Lung (tissue), 12 donors: ENCODE measurements around the gene LCMT2. TPM values are rescaled to one million over a fixed set of nuclear protein-coding genes. Genes with fewer than 3 reads are reported as not detected.

Experiments used
- ATAC-seq: fragments of 200-7000 bp; cut with Tn5 transposase; one replicate; pipeline ENCODE4 v1.9.1; 2020; ENCODE audit warnings: moderate number of reproducible peaks; ENCODE audit not compliant: insufficient read depth, low FRiP score
- DNase-seq, 3 donors: peaks; one replicate each; pipeline ENCODE4 v3.0.0-alpha.2; 2013 to 2017
- H3K27ac ChIP-seq, 2 donors: one replicate each; pipeline ENCODE4 v1.5.1; 2013; ENCODE audit warnings: mild to moderate bottlenecking in 2 of 2, moderate library complexity in 2 of 2, control low read depth in 1 of 2, inconsistent platforms in 1 of 2, low read depth in 1 of 2, low read length in 1 of 2
- H3K27me3 ChIP-seq, 3 donors: one replicate each; pipeline ENCODE4 v1.5.1; 2013; ENCODE audit warnings: low read length in 2 of 3; ENCODE audit not compliant: control insufficient read depth in 3 of 3, insufficient read depth in 3 of 3
- H3K36me3 ChIP-seq, 4 donors: one replicate each; pipeline ENCODE4 v1.5.1; 2013; ENCODE audit warnings: low read length in 4 of 4, mild to moderate bottlenecking in 1 of 4, moderate library complexity in 1 of 4; ENCODE audit not compliant: control insufficient read depth in 4 of 4, insufficient read depth in 4 of 4
- H3K4me1 ChIP-seq, 5 donors: one replicate each; pipeline ENCODE4 v1.5.1; 2013; ENCODE audit warnings: low read length in 5 of 5, mild to moderate bottlenecking in 2 of 5, moderate library complexity in 1 of 5; ENCODE audit not compliant: control insufficient read depth in 5 of 5, insufficient read depth in 5 of 5
- H3K4me3 ChIP-seq: one replicate; pipeline ENCODE4 v1.5.1; 2013; ENCODE audit warnings: mild to moderate bottlenecking, control low read depth, moderate library complexity
- H3K9ac ChIP-seq, 2 donors: one replicate each; pipeline ENCODE4 v1.5.1; 2013; ENCODE audit warnings: low read length in 2 of 2, control low read depth in 1 of 2; ENCODE audit not compliant: insufficient read depth in 1 of 2
- H3K9me3 ChIP-seq, 4 donors: one replicate each; pipeline ENCODE4 v1.5.1; 2013; ENCODE audit warnings: low read length in 3 of 4, mild to moderate bottlenecking in 1 of 4, moderate library complexity in 1 of 4; ENCODE audit not compliant: control insufficient read depth in 4 of 4, insufficient read depth in 3 of 4
- CTCF ChIP-seq: IDR thresholded peaks from 2 replicates; pipeline ENCODE4 v1.5.1; 2012; ENCODE audit warnings: mild to moderate bottlenecking; ENCODE audit errors: control extremely low read depth, extremely low read depth
- WGBS, 2 donors: extraction: QIAGEN DNeasy Blood & Tissue Kit; methylation state at CpG; one replicate each; pipeline ENCODE4 v1.1.7; 2013; 5-methylcytosine and 5-hydroxymethylcytosine counted together
- polyA plus RNA-seq, 2 donors: library from polyadenylated mRNA; stranded (reverse); fragments of 200-250 nt; gene quantifications; one replicate each; pipeline ENCODE4 v1.2.1, GENCODE V29; 2013
- total RNA-seq, 2 donors: library from RNA; depleted of rRNA in 1 of 2; stranded (reverse); fragments of >200 nt in 1 of 2; gene quantifications; one replicate each; pipeline ENCODE4 v1.2.1, GENCODE V29; 2014 to 2021
- donor health status: control.
- donor health status: control.
- donor health status: Bipolar disorder and iron deficiency.
- donor health status: healthy.
- donor health status: DM: yes; HTN: yes; CAD: no.

LCMT2 gene
- total and polyA plus RNA-seq, 4 donors, result 3.3 to 10.6 (median 4.4) TPM

- no peak for DNase-seq
- 86 to 94% methylated on average over 3 of the region's 3 CpGs for WGBS, 2 donors
- Histone ChIP-seq H3K27me3 (peaks cover 2 to 15% (median 4%) of the 10 kb centered on the region in 3 donors), H3K4me3 (no peak overlapping the region), H3K27ac (no peak overlapping the region), H3K9me3 (no peaks in the 10 kb centered on the region), H3K36me3 (no peaks in the 10 kb centered on the region), H3K9ac (no peak overlapping the region), H3K4me1 (peaks cover 0 to 2% (median 0%) of the 10 kb centered on the region in 5 donors)
- no peak for TF ChIP-seq CTCF
- ATAC-seq, result no peak
Observed at GRCh38 chr15:43314171-43314570, 16.2 kb downstream of the LCMT2 start.

GRCh38 chr15:43312378-43312777 is 18.0 kb downstream of the LCMT2 start:
- H3K9me3 ChIP-seq, result no peaks in the 10 kb centered on the region
- ATAC-seq (no peak), DNase-seq (no peak)
- 74 to 80% methylated on average over 4 of the region's 4 CpGs for WGBS, 2 donors
- no peaks in the 10 kb centered on the region for H3K36me3 ChIP-seq
- H3K4me1 ChIP-seq, result peaks cover 0 to 2% (median 0%) of the 10 kb centered on the region in 5 donors
- no peak overlapping the region for H3K9ac ChIP-seq
- TF ChIP-seq CTCF, result no peak
- H3K27me3 ChIP-seq, result peaks cover 7 to 20% (median 10%) of the 10 kb centered on the region in 3 donors
- H3K27ac ChIP-seq, result no peak overlapping the region
- no peak overlapping the region for H3K4me3 ChIP-seq

- Histone ChIP-seq H3K4me1 (no peaks in the 10 kb centered on the region), H3K9ac (no peak within 1 kb of the TSS), H3K27ac (no peak within 1 kb of the TSS), H3K27me3 (peaks cover 0 to 20% (median 0%) of the 10 kb centered on the region in 3 donors), H3K4me3 (no peak within 1 kb of the TSS), H3K9me3 (no peaks in the 10 kb centered on the region), H3K36me3 (no peaks in the 10 kb centered on the region)
- TF ChIP-seq CTCF, result no peak
- 85 to 95% methylated on average over 11 of the region's 11 CpGs for WGBS, 2 donors
- no peak for ATAC-seq
- DNase-seq, result no peak
Observed at GRCh38 chr15:43302205-43302817, 28.1 kb downstream of the LCMT2 start, which contains the start of gene TGM7. TSS of gene TGM7 (minus strand) at chr15:43302255.

- no peak for DNase-seq
- Histone ChIP-seq H3K36me3 (no peaks in the 10 kb centered on the region), H3K27me3 (peaks cover 0 to 6% (median 3%) of the 10 kb centered on the region in 3 donors), H3K9me3 (no peaks in the 10 kb centered on the region), H3K4me1 (no peaks in the 10 kb centered on the region), H3K9ac (no peak overlapping the region), H3K27ac (no peak overlapping the region), H3K4me3 (no peak overlapping the region)
- no peak for TF ChIP-seq CTCF
- no peak for ATAC-seq
Observed at GRCh38 chr15:43299884-43300283, 30.5 kb downstream of the LCMT2 start.
